ENCODE results near the gene INPP5K.
A peak's percentile ranks its signal among the peaks of the same experiment; 100 is the strongest.

INPP5K gene

DNA sequence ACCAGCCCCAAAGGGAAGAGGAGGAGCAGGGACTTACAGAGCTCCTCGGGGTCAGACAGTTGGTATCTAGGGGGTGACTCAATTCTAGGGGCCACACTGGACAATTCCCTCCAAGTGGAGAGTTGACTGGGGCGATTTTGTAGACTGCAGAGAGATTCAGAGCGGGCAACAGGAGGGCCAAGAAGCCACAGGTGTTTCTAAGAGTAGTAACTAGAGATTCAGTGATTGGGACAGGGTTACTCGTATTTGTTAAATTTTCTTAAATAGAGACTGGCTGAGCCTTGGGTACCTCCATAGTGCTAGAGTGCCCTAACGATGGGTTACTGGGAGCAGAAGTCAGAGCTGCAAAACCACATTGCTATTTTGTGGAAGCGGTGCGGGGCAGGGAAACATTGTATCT lies 3.3 kb upstream of the INPP5K start:
- TF ChIP-seq MYC (IDR thresholded peaks at IDR 0.05; ENCODE audit: low read depth, low read length) (no peak), POLR2A (IDR thresholded peaks at IDR 0.05; ENCODE audit: extremely low read depth, insufficient read length) (no peak)
- TF ChIP-seq, protein P1, sequence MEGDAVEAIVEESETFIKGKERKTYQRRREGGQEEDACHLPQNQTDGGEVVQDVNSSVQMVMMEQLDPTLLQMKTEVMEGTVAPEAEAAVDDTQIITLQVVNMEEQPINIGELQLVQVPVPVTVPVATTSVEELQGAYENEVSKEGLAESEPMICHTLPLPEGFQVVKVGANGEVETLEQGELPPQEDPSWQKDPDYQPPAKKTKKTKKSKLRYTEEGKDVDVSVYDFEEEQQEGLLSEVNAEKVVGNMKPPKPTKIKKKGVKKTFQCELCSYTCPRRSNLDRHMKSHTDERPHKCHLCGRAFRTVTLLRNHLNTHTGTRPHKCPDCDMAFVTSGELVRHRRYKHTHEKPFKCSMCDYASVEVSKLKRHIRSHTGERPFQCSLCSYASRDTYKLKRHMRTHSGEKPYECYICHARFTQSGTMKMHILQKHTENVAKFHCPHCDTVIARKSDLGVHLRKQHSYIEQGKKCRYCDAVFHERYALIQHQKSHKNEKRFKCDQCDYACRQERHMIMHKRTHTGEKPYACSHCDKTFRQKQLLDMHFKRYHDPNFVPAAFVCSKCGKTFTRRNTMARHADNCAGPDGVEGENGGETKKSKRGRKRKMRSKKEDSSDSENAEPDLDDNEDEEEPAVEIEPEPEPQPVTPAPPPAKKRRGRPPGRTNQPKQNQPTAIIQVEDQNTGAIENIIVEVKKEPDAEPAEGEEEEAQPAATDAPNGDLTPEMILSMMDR (IDR thresholded peaks at IDR 0.05; ENCODE audit: low read depth, low read length), result no peak
- TF ChIP-seq, protein P2, sequence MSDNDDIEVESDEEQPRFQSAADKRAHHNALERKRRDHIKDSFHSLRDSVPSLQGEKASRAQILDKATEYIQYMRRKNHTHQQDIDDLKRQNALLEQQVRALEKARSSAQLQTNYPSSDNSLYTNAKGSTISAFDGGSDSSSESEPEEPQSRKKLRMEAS (IDR thresholded peaks at IDR 0.05; ENCODE audit: low read depth, low read length), result no peak
- no peak for DNase-seq (ENCODE audit: low read depth)
- H3K4me3 ChIP-seq (ENCODE audit: low read depth, low read length), result no peak overlapping the region

DNA sequence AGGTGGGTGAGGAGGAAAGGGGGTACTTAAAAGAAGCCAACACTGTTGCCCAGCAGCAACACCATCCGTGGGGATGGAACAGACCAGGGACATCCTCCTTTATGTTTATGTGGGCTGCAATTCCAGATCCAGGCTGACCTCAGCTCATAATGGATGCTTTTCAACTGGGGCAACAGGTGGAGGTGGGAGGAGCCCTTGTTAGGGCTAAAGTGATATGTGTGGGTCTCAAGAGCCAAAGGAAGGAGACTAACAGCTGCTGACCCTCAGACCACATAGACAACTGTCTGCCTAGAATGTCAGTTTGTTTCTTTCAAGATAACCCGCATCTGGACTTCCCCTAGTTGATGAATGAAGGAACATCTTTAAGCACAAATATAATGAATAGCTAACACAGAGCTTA lies 2.0 kb upstream of the INPP5K start:
- H3K4me3 ChIP-seq (ENCODE audit: low read depth, low read length), result no peak overlapping the region
- no peak for DNase-seq (ENCODE audit: low read depth)
- TF ChIP-seq MYC (IDR thresholded peaks at IDR 0.05; ENCODE audit: low read depth, low read length), result no peak
- TF ChIP-seq, protein P1 (IDR thresholded peaks at IDR 0.05; ENCODE audit: low read depth, low read length), result no peak

DNA sequence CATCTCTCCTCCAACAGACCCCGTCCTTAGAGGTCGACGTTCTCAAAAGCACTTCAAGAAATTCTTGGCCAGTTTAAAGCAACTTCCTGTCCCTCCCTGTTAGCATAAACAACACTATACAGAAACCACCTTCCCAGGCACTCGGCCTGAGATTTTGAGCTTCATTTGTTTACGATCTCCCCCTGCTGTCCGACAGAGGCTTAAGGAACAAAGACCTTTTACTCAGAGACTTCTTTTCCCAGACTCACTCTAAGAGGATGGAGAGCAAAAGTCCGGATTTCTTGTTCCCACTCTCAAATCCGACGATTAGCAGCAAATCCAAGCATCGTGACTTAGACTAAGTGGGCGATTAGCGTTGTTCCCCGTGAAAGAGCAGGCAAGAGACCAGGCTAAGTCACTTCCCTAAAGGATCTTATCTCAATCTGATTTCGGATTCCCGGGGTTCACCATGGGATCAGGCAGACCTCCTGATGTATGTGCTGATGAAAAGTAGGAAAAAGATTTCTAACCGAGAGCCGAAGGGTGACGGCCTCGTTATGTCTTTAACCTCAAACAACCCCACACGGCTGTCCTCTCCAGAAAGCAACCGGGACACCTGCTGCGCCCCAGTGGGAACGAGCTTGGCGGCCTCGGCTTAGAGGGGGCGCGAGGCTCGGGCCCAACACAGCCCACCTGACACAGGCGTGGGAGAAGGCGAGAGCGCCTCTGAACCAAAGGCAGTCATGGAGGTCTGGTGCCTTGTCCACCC lies 598 bp downstream of the INPP5K start:
- peak overlapping the region; percentile 69 for H3K4me3 ChIP-seq (ENCODE audit: low read depth, low read length)
- DNase-seq (ENCODE audit: low read depth), result peak; percentile 83
- TF ChIP-seq POLR2A (IDR thresholded peaks at IDR 0.05; ENCODE audit: extremely low read depth, insufficient read length) (no peak), MYC (IDR thresholded peaks at IDR 0.05; ENCODE audit: low read depth, low read length) (no peak)
- TF ChIP-seq, protein P2 (IDR thresholded peaks at IDR 0.05; ENCODE audit: low read depth, low read length), result no peak
- TF ChIP-seq, protein P1 (IDR thresholded peaks at IDR 0.05; ENCODE audit: low read depth, low read length), result peak; percentile 47

DNA sequence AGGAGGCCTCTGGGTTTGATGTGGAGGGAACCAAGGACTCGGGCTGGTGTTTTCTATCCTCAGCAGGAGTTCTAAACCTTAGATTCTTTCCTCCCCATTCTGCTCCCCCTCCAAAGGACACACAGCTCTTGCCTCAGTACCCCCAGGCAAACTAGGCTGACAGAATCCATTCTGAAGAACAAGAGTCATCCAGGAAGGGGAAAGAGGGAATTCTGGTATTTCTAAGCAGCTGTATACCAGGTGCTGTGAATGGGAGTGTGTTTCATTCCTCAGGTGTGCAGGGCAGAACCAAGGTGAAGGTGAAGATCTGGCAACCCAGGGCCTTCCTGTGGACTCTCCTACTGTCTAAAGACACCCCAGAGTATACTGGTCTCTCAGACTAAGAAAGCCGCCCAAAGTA lies 4.1 kb downstream of the INPP5K start:
- TF ChIP-seq, protein P1 (IDR thresholded peaks at IDR 0.05; ENCODE audit: low read depth, low read length), result no peak
- TF ChIP-seq, protein P2 (IDR thresholded peaks at IDR 0.05; ENCODE audit: low read depth, low read length), result no peak
- TF ChIP-seq POLR2A (IDR thresholded peaks at IDR 0.05; ENCODE audit: extremely low read depth, insufficient read length) (no peak), MYC (IDR thresholded peaks at IDR 0.05; ENCODE audit: low read depth, low read length) (no peak)

DNA sequence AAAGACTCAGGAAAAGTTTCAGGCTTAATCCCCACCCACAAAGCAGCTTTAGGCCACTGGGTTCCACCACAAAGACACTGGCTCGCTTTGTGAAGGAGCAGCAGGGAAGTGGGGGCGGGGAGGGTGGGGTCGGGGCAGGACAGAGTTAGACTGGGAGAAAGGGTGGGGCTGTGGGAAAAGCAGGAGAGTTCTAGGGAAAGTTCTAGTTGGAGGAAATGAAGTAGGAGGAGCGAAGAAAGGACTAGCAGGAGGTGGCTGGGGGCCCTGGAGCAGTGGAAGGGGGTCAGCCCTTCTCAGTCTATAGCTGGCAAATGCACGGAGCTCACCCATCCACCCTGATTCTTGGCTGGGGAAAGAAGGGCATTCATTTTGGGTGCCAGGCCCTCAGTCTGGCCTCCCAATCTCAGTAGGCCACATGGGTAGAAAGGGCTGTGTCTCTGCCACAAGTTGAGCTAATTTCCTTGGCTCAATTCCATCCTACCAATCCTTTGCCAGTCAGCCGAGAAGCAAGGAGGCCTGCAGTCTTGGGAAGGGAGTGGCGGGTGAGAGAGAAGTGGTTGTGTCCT lies 4.6 kb downstream of the INPP5K start:
- no peak for DNase-seq (ENCODE audit: low read depth)
- TF ChIP-seq MYC (IDR thresholded peaks at IDR 0.05; ENCODE audit: low read depth, low read length) (no peak), POLR2A (IDR thresholded peaks at IDR 0.05; ENCODE audit: extremely low read depth, insufficient read length) (no peak)
- TF ChIP-seq, protein P1 (IDR thresholded peaks at IDR 0.05; ENCODE audit: low read depth, low read length), result no peak
- TF ChIP-seq, protein P2 (IDR thresholded peaks at IDR 0.05; ENCODE audit: low read depth, low read length), result no peak

More for the DNA sequence above, 4.1 kb downstream of the INPP5K start:
- no peak overlapping the region for H3K4me3 ChIP-seq (ENCODE audit: low read depth, low read length)
- no peak for DNase-seq (ENCODE audit: low read depth)

More for the DNA sequence above, 4.6 kb downstream of the INPP5K start:
- H3K4me3 ChIP-seq (ENCODE audit: low read depth, low read length), result no peak overlapping the region

Data from NB4 (cell line).